Measurements from ENCODE around the gene MAN2C1.
"Not testable (repeated sequence)": the region's sequence is repeated elsewhere in the genome, so short reads cannot be mapped to it uniquely, and the experiment has no call there.

The MAN2C1 gene

GRCh38 chr15:75342221-75342620 lies 26.2 kb downstream of the MAN2C1 start:
- no peak for DNase-seq

GRCh38 chr15:75339531-75340240 lies 28.7 kb downstream of the MAN2C1 start:
- no peak for DNase-seq

GRCh38 chr15:75338661-75339240 lies 29.7 kb downstream of the MAN2C1 start:
- DNase-seq: no peak

GRCh38 chr15:75335705-75336355 lies 32.6 kb downstream of the MAN2C1 start, which contains the start of gene COMMD4:
Gene COMMD4 (plus strand): TSS chr15:75336063. CDS start chr15:75336090, 27 bp downstream.
- peak; percentile 96 for DNase-seq

GRCh38 chr15:75335313-75335704 lies 33.1 kb downstream of the MAN2C1 start:
- no peak for DNase-seq

- not testable (repeated sequence) for DNase-seq
Observed at GRCh38 chr15:75333654-75334419, 34.6 kb downstream of the MAN2C1 start.

- not testable (repeated sequence) for DNase-seq
Observed at GRCh38 chr15:75332093-75332492, 36.3 kb downstream of the MAN2C1 start.

GRCh38 chr15:75329571-75329970 lies 38.8 kb downstream of the MAN2C1 start:
- DNase-seq: no peak

- DNase-seq: no peak
Observed at GRCh38 chr15:75328493-75329314, 39.7 kb downstream of the MAN2C1 start.

- DNase-seq: no peak
Observed at GRCh38 chr15:75327491-75327890, 40.9 kb downstream of the MAN2C1 start.

- no peak for DNase-seq
Observed at GRCh38 chr15:75327005-75327404, 41.4 kb downstream of the MAN2C1 start.

- DNase-seq: no peak
Observed at GRCh38 chr15:75325922-75326321, 42.5 kb downstream of the MAN2C1 start.

- no peak for DNase-seq
Observed at GRCh38 chr15:75321711-75322110, 46.7 kb downstream of the MAN2C1 start.

- DNase-seq: not testable (repeated sequence)
Observed at GRCh38 chr15:75319231-75319897, 49.0 kb downstream of the MAN2C1 start.

GRCh38 chr15:75314552-75315290 lies 53.7 kb downstream of the MAN2C1 start:
- DNase-seq: no peak

GRCh38 chr15:75313116-75313845 lies 55.1 kb downstream of the MAN2C1 start:
- DNase-seq: no peak

- DNase-seq: not testable (repeated sequence)
Observed at GRCh38 chr15:75312548-75312947, 55.9 kb downstream of the MAN2C1 start.

- DNase-seq: no peak
Observed at GRCh38 chr15:75309711-75310110, 58.7 kb downstream of the MAN2C1 start.

GRCh38 chr15:75307778-75308390 lies 60.5 kb downstream of the MAN2C1 start:
- DNase-seq: peak; percentile 61

GRCh38 chr15:75306188-75306587 lies 62.2 kb downstream of the MAN2C1 start:
- DNase-seq: no peak

All from COR-L47 (cell line).